H1 (cell line): ENCODE data around the gene CCDC141. TPM values are rescaled to one million over a fixed set of nuclear protein-coding genes. Genes with fewer than 3 reads are reported as not detected.

Experiments used
- ASH2L ChIP-seq: fragments of 200-600, 300-600 bp; sonication (generic); IDR thresholded peaks from one replicate; pipeline ENCODE4 v1.7.1; 2017; ENCODE audit warnings: low read length
- JUND ChIP-seq: IDR thresholded peaks from 2 replicates; pipeline ENCODE4 v1.6.1; 2011; ENCODE audit warnings: mild to moderate bottlenecking, improper control_type of control experiment, low read length
- POLR2A ChIP-seq, 2 experiments: IDR thresholded peaks; 1 replicate in 1 of 2; 2 replicates in 1 of 2; pipeline ENCODE4 v1.6.1; 2011; ENCODE audit warnings: low read depth in 2 of 2, low read length in 2 of 2, mild to moderate bottlenecking in 2 of 2; ENCODE audit errors: control extremely low read depth in 1 of 2
- SUZ12 ChIP-seq: fragments of 200-600 bp; sonication (generic); IDR thresholded peaks from 2 replicates; pipeline ENCODE4 v1.6.1; 2012; ENCODE audit warnings: mild to moderate bottlenecking, inconsistent platforms, low read length, moderate library complexity, mixed read lengths
- polyA plus RNA-seq, 7 experiments: library from polyadenylated mRNA; depleted of rRNA in 3 of 7; stranded (reverse) in 5 of 7; unstranded in 2 of 7; fragments of >200 nt in 5 of 7; fragments of 200-250 nt in 2 of 7; gene quantifications; 1 replicate in 5 of 7; 2 replicates in 1 of 7; 4 replicates in 1 of 7; pipeline versions ENCODE4 v1.2.1 to v1.2.3, GENCODE V29; 2011 to 2013; ENCODE audit warnings: missing spikeins in 2 of 7, mixed read lengths in 2 of 7
- total RNA-seq: library from RNA; stranded (reverse); fragmentation: NEBNext Ultra II Directional; extraction: Animal tissue kit (Norgen Biotek cat#: 25700); gene quantifications from 2 replicates; pipeline ENCODE4 v1.2.1, GENCODE V29; 2021
- TF ChIP-seq, protein P1 (sequence below): fragments of 300-600 bp; sonication (generic); IDR thresholded peaks from 2 replicates; pipeline ENCODE4 v1.7.1; 2012; ENCODE audit warnings: low read length, moderate library complexity, mild to moderate bottlenecking, inconsistent platforms; ENCODE audit not compliant: insufficient replicate concordance

The CCDC141 gene
- total and polyA plus RNA-seq, 2 of the 8 experiments (the other 6 are each of a cell fraction or from before 2014, with no cell fraction given) = 0.56 to 21.6 TPM

DNA sequence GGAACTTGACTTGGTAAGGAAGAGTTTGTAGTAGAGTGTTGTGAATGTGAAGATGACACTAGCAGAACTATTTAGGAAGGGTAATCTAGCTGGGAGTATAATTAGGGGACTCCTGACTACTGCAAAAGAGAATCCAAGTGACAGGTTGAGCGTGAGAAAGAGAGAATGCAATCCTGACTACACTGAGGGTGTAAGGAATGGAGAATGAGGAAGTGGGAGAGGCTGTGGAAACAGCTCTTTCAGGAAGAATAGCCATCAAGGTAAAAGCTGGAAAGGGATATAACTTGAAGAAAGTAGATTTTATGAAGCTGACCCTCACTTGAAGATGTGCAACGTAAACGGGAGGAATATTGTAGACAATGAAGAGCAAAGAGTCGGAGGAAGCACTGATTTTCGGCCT, 201.6 kb downstream of the CCDC141 start (continued):
- TF ChIP-seq, protein P1, sequence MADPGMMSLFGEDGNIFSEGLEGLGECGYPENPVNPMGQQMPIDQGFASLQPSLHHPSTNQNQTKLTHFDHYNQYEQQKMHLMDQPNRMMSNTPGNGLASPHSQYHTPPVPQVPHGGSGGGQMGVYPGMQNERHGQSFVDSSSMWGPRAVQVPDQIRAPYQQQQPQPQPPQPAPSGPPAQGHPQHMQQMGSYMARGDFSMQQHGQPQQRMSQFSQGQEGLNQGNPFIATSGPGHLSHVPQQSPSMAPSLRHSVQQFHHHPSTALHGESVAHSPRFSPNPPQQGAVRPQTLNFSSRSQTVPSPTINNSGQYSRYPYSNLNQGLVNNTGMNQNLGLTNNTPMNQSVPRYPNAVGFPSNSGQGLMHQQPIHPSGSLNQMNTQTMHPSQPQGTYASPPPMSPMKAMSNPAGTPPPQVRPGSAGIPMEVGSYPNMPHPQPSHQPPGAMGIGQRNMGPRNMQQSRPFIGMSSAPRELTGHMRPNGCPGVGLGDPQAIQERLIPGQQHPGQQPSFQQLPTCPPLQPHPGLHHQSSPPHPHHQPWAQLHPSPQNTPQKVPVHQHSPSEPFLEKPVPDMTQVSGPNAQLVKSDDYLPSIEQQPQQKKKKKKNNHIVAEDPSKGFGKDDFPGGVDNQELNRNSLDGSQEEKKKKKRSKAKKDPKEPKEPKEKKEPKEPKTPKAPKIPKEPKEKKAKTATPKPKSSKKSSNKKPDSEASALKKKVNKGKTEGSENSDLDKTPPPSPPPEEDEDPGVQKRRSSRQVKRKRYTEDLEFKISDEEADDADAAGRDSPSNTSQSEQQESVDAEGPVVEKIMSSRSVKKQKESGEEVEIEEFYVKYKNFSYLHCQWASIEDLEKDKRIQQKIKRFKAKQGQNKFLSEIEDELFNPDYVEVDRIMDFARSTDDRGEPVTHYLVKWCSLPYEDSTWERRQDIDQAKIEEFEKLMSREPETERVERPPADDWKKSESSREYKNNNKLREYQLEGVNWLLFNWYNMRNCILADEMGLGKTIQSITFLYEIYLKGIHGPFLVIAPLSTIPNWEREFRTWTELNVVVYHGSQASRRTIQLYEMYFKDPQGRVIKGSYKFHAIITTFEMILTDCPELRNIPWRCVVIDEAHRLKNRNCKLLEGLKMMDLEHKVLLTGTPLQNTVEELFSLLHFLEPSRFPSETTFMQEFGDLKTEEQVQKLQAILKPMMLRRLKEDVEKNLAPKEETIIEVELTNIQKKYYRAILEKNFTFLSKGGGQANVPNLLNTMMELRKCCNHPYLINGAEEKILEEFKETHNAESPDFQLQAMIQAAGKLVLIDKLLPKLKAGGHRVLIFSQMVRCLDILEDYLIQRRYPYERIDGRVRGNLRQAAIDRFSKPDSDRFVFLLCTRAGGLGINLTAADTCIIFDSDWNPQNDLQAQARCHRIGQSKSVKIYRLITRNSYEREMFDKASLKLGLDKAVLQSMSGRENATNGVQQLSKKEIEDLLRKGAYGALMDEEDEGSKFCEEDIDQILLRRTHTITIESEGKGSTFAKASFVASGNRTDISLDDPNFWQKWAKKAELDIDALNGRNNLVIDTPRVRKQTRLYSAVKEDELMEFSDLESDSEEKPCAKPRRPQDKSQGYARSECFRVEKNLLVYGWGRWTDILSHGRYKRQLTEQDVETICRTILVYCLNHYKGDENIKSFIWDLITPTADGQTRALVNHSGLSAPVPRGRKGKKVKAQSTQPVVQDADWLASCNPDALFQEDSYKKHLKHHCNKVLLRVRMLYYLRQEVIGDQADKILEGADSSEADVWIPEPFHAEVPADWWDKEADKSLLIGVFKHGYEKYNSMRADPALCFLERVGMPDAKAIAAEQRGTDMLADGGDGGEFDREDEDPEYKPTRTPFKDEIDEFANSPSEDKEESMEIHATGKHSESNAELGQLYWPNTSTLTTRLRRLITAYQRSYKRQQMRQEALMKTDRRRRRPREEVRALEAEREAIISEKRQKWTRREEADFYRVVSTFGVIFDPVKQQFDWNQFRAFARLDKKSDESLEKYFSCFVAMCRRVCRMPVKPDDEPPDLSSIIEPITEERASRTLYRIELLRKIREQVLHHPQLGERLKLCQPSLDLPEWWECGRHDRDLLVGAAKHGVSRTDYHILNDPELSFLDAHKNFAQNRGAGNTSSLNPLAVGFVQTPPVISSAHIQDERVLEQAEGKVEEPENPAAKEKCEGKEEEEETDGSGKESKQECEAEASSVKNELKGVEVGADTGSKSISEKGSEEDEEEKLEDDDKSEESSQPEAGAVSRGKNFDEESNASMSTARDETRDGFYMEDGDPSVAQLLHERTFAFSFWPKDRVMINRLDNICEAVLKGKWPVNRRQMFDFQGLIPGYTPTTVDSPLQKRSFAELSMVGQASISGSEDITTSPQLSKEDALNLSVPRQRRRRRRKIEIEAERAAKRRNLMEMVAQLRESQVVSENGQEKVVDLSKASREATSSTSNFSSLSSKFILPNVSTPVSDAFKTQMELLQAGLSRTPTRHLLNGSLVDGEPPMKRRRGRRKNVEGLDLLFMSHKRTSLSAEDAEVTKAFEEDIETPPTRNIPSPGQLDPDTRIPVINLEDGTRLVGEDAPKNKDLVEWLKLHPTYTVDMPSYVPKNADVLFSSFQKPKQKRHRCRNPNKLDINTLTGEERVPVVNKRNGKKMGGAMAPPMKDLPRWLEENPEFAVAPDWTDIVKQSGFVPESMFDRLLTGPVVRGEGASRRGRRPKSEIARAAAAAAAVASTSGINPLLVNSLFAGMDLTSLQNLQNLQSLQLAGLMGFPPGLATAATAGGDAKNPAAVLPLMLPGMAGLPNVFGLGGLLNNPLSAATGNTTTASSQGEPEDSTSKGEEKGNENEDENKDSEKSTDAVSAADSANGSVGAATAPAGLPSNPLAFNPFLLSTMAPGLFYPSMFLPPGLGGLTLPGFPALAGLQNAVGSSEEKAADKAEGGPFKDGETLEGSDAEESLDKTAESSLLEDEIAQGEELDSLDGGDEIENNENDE = no peak
- no peak for TF ChIP-seq SUZ12
- TF ChIP-seq ASH2L = no peak
- TF ChIP-seq JUND = no peak
- no peak for TF ChIP-seq POLR2A (IDR thresholded peaks at IDR 0.05; ENCODE audit: control extremely low read depth in 1 of 2, low read depth in 2 of 2, low read length in 2 of 2)
